Psoas muscle (tissue), 8 donors: ENCODE results near the gene PSMB7. TPM values are rescaled to one million over a fixed set of nuclear protein-coding genes. Genes with fewer than 3 reads are reported as not detected.

Experiments used
- ATAC-seq, 4 donors: fragments of 200-7000 bp; cut with Tn5 transposase; one replicate each; pipeline ENCODE4 v1.9.1; 2020; ENCODE audit warnings: moderate library complexity in 3 of 4, mild to moderate bottlenecking in 2 of 4
- DNase-seq, 2 donors: peaks; one replicate each; pipeline ENCODE4 v3.0.0-alpha.2; 2020
- H3K27ac ChIP-seq: fragments of 200-600 bp; one replicate; pipeline ENCODE4 v1.8.0; 2022
- H3K27me3 ChIP-seq, 3 donors: fragments of 200-600 bp in 1 of 3; one replicate each; pipeline versions ENCODE4 v1.6.1 to v1.8.0; 2013 to 2022; ENCODE audit warnings: low read length in 2 of 3, mild to moderate bottlenecking in 2 of 3, moderate library complexity in 1 of 3; ENCODE audit not compliant: insufficient read depth in 3 of 3
- H3K36me3 ChIP-seq, 2 donors: fragments of 200-600 bp in 1 of 2; one replicate each; pipeline versions ENCODE4 v1.6.1 to v1.8.0; 2013 to 2022; ENCODE audit warnings: low read depth in 1 of 2, mild to moderate bottlenecking in 1 of 2, moderate library complexity in 1 of 2; ENCODE audit not compliant: insufficient read depth in 1 of 2
- H3K4me1 ChIP-seq: fragments of 200-600 bp; one replicate; pipeline ENCODE4 v1.8.0; 2022
- H3K4me3 ChIP-seq: fragments of 200-600 bp; one replicate; pipeline ENCODE4 v1.8.0; 2022; ENCODE audit warnings: mild to moderate bottlenecking
- H3K9me3 ChIP-seq: fragments of 200-600 bp; one replicate; pipeline ENCODE4 v1.8.0; 2022
- CTCF ChIP-seq: fragments of 200-600 bp; IDR thresholded peaks from one replicate; pipeline ENCODE4 v1.8.0; 2022; ENCODE audit warnings: antibody characterized with exemption
- WGBS, 3 donors: extraction: QIAGEN DNeasy Blood & Tissue Kit; methylation state at CpG; one replicate each; pipeline versions ENCODE4 v1.1.6 to v1.1.7; 2013; 5-methylcytosine and 5-hydroxymethylcytosine counted together
- intact Hi-C, 2 donors: fragments of 100-400 bp; cut with DNase I; formaldehyde crosslinking; loops; one replicate each; pipeline versions ENCODE4 v1.11.0 to v1.14.2; 2022
- polyA plus RNA-seq, 3 donors: library from polyadenylated mRNA; stranded (reverse); fragments of 200-250 nt; gene quantifications; one replicate each; pipeline ENCODE4 v1.2.3, GENCODE V29; 2013
- total RNA-seq, 4 donors: library from RNA; stranded (reverse); fragmentation: NEBNext Ultra II Directional in 2 of 4; extraction: Animal tissue kit (Norgen Biotek cat#: 25700) in 2 of 4; gene quantifications; one replicate each; pipeline versions ENCODE4 v1.2.1 to v1.2.4, GENCODE V29; 2021 to 2023
- donor health status: healthy with polysubstance abuse.
- donor health status: DM: no; HTN: no; CAD: no; lungs with moderate emphysema.
- donor health status: Bipolar disorder and iron deficiency.
- donor health status: healthy.
- donor health status: DM: yes; HTN: yes; CAD: no.
- donor health status: DM: no; HTN: no; CAD: no.
- donor health status: DM: no; HTN: no; CAD: no.
- donor health status: DM: yes; HTN: yes; CAD: no.

Gene PSMB7
- total and polyA plus RNA-seq, 7 donors: 144 to 421 (median 189) TPM

- H3K27ac ChIP-seq: no peak overlapping the region
- WGBS, 3 donors: 38% methylated on average over 18 to 19 of the region's 19 CpGs
- no peak overlapping the region for H3K4me3 ChIP-seq
- H3K4me1 ChIP-seq: no peaks in the 10 kb centered on the region
- peaks cover 0 to 54% (median 24%) of the 10 kb centered on the region in 3 donors for H3K27me3 ChIP-seq
- no peak for TF ChIP-seq CTCF
- intact Hi-C loops: no loop called here
- DNase-seq (no peak), ATAC-seq (no peak)
- no peaks in the 10 kb centered on the region for H3K36me3 ChIP-seq
- H3K9me3 ChIP-seq: no peaks in the 10 kb centered on the region
These were observed 35.9 kb upstream of the PSMB7 start for GRCh38 chr9:124450931-124451661.

GRCh38 chr9:124450241-124450924, 35.1 kb upstream of the PSMB7 start, which contains the start of gene ADGRD2:
TSS of gene ADGRD2 (plus strand) at chr9:124450451. CDS start at chr9:124451667, 1,216 bp downstream.
- TF ChIP-seq CTCF: no peak
- no peak within 1 kb of the TSS for H3K4me3 ChIP-seq
- ATAC-seq (no peak), DNase-seq (no peak)
- no peak within 1 kb of the TSS for H3K27ac ChIP-seq
- no peaks in the 10 kb centered on the region for H3K36me3 ChIP-seq
- no peaks in the 10 kb centered on the region for H3K4me1 ChIP-seq
- no peaks in the 10 kb centered on the region for H3K9me3 ChIP-seq
- H3K27me3 ChIP-seq: peaks cover 0 to 58% (median 24%) of the 10 kb centered on the region in 3 donors
- 2 to 5% (median 4%) methylated on average over 34 to 41 of the region's 41 CpGs for WGBS, 3 donors
- intact Hi-C loops: no loop called here

GRCh38 chr9:124449381-124450151, 34.3 kb upstream of the PSMB7 start:
- ATAC-seq (no peak), DNase-seq (no peak)
- intact Hi-C loops: no loop called here
- H3K27me3 ChIP-seq: peaks cover 0 to 58% (median 24%) of the 10 kb centered on the region in 3 donors
- no peak for TF ChIP-seq CTCF
- H3K36me3 ChIP-seq: no peaks in the 10 kb centered on the region
- H3K9me3 ChIP-seq: no peaks in the 10 kb centered on the region
- no peaks in the 10 kb centered on the region for H3K4me1 ChIP-seq
- WGBS, 3 donors: 77 to 86% (median 82%) methylated on average over 13 of the region's 13 CpGs
- H3K27ac ChIP-seq: no peak overlapping the region
- H3K4me3 ChIP-seq: no peak overlapping the region

- intact Hi-C loops: no loop called here
- Histone ChIP-seq H3K27me3 (peaks cover 0 to 44% (median 22%) of the 10 kb centered on the region in 3 donors), H3K36me3 (no peaks in the 10 kb centered on the region), H3K9me3 (no peaks in the 10 kb centered on the region), H3K4me3 (no peak overlapping the region), H3K27ac (no peak overlapping the region), H3K4me1 (no peaks in the 10 kb centered on the region)
- ATAC-seq (no peak), DNase-seq (no peak)
- TF ChIP-seq CTCF: no peak
- 29 to 47% (median 33%) methylated on average over 7 of the region's 7 CpGs for WGBS, 3 donors
These were observed 32.8 kb upstream of the PSMB7 start for GRCh38 chr9:124448019-124448418.
